HEK293 (cell line): ENCODE data around the gene SMIM38.

ENCODE experiments used
- CTCF ChIA-PET: fragments of 350-600 bp; formaldehyde crosslinking; extraction: SDS; loops from one replicate; lab custom pipeline; 2021; ENCODE audit warnings: antibody characterized with exemption; lab: Yijun Ruan, JAX
- POLR2A ChIA-PET: fragments of 300-600 bp; formaldehyde crosslinking; extraction: SDS; loops from one replicate; lab custom pipeline; 2020; ENCODE audit warnings: antibody characterized with exemption, inconsistent platforms; lab: Yijun Ruan, JAX
- H3K27ac ChIP-seq: fragments of 200-500 bp; sonication (Bioruptor generic); 2 replicates; pipeline ENCODE4 v1.5.1; 2014; ENCODE audit warnings: low read depth, low read length, control low read depth, inconsistent platforms; ENCODE audit errors: extremely low read depth
- H3K36me3 ChIP-seq, 2 experiments: fragments of 200-500 bp in 1 of 2; sonication (Bioruptor generic) in 1 of 2; 1 replicate in 1 of 2; 2 replicates in 1 of 2; pipeline ENCODE4 v1.5.1; 2014 to 2017; ENCODE audit warnings: inconsistent platforms in 2 of 2, low read length in 2 of 2; ENCODE audit not compliant: control insufficient read depth in 2 of 2, insufficient read depth in 1 of 2
- H3K4me1 ChIP-seq: fragments of 200-500 bp; sonication (Bioruptor generic); 2 replicates; pipeline ENCODE4 v1.5.1; 2014; ENCODE audit warnings: mild to moderate bottlenecking, low read length, inconsistent platforms; ENCODE audit not compliant: control insufficient read depth, insufficient read depth
- H3K4me3 ChIP-seq: 2 replicates; pipeline ENCODE4 v1.5.1; 2011; ENCODE audit warnings: low read depth, mild to moderate bottlenecking, control low read depth, low read length, moderate library complexity
- H3K9me3 ChIP-seq: fragments of 200-500 bp; sonication (Bioruptor generic); 2 replicates; pipeline ENCODE4 v1.5.1; 2014; ENCODE audit warnings: low read depth, low read length, inconsistent platforms; ENCODE audit not compliant: control insufficient read depth, insufficient read depth
- AEBP2 ChIP-seq: fragments of 450-650 bp; formaldehyde crosslinking; IDR thresholded peaks from 2 replicates; pipeline ENCODE4 v1.5.1; 2016; ENCODE audit warnings: missing biosample characterization, missing genetic modification characterization, borderline replicate concordance
- INSM2 ChIP-seq: fragments of 450-650 bp; formaldehyde crosslinking; IDR thresholded peaks from 2 replicates; pipeline ENCODE4 v1.5.1; 2016; ENCODE audit warnings: missing biosample characterization, missing genetic modification characterization
- MYNN ChIP-seq: fragments of 450-650 bp; formaldehyde crosslinking; IDR thresholded peaks from 2 replicates; pipeline ENCODE4 v1.5.1; 2016; ENCODE audit warnings: missing biosample characterization, missing genetic modification characterization, borderline replicate concordance
- TSHZ1 ChIP-seq: fragments of 450-650 bp; formaldehyde crosslinking; IDR thresholded peaks from 2 replicates; pipeline ENCODE4 v1.5.1; 2016; ENCODE audit warnings: missing biosample characterization, missing genetic modification characterization, borderline replicate concordance
- ZBTB20 ChIP-seq: fragments of 450-650 bp; formaldehyde crosslinking; IDR thresholded peaks from 2 replicates; pipeline ENCODE4 v1.5.1; 2016; ENCODE audit warnings: missing biosample characterization, missing genetic modification characterization
- ZBTB26 ChIP-seq: fragments of 450-650 bp; formaldehyde crosslinking; optimal IDR thresholded peaks from 2 replicates; pipeline ENCODE3; 2016; ENCODE audit warnings: missing biosample characterization, mild to moderate bottlenecking, missing genetic modification characterization
- ZBTB48 ChIP-seq: fragments of 450-650 bp; formaldehyde crosslinking; IDR thresholded peaks from 2 replicates; pipeline ENCODE4 v1.5.1; 2016; ENCODE audit warnings: missing biosample characterization, missing genetic modification characterization
- ZFHX2 ChIP-seq: fragments of 450-650 bp; formaldehyde crosslinking; conservative IDR thresholded peaks from 2 replicates; pipeline ENCODE4 v1.5.1; 2016; ENCODE audit warnings: missing biosample characterization, missing genetic modification characterization
- ZNF140 ChIP-seq: fragments of 450-650 bp; formaldehyde crosslinking; IDR thresholded peaks from 2 replicates; pipeline ENCODE4 v1.5.1; 2016; ENCODE audit warnings: missing biosample characterization, missing genetic modification characterization
- ZNF157 ChIP-seq: fragments of 450-650 bp; formaldehyde crosslinking; IDR thresholded peaks from 2 replicates; pipeline ENCODE4 v1.5.1; 2016; ENCODE audit warnings: missing biosample characterization, missing genetic modification characterization
- ZNF184 ChIP-seq: fragments of 450-650 bp; IDR thresholded peaks from 2 replicates; pipeline ENCODE4 v1.5.1; 2018; ENCODE audit warnings: missing biosample characterization, mild to moderate bottlenecking, missing genetic modification characterization
- ZNF23 ChIP-seq: fragments of 450-650 bp; formaldehyde crosslinking; IDR thresholded peaks from 2 replicates; pipeline ENCODE4 v1.5.1; 2016; ENCODE audit warnings: missing biosample characterization, missing genetic modification characterization, borderline replicate concordance
- ZNF311 ChIP-seq: fragments of 450-650 bp; formaldehyde crosslinking; IDR thresholded peaks from 2 replicates; pipeline ENCODE4 v1.5.1; 2017; ENCODE audit warnings: missing biosample characterization, missing genetic modification characterization, borderline replicate concordance
- ZNF350 ChIP-seq: fragments of 450-650 bp; formaldehyde crosslinking; IDR thresholded peaks from 2 replicates; pipeline ENCODE4 v1.5.0; 2017; ENCODE audit warnings: missing biosample characterization, mild to moderate bottlenecking, missing genetic modification characterization
- ZNF580 ChIP-seq: fragments of 450-650 bp; formaldehyde crosslinking; IDR thresholded peaks from 2 replicates; pipeline ENCODE4 v1.5.1; 2016; ENCODE audit warnings: missing biosample characterization, missing genetic modification characterization
- ZNF626 ChIP-seq: fragments of 450-650 bp; sonication (Bioruptor Pico); formaldehyde crosslinking; IDR thresholded peaks from 2 replicates; pipeline ENCODE4 v1.5.1; 2018; ENCODE audit warnings: missing biosample characterization, missing genetic modification characterization, inconsistent platforms
- ZNF660 ChIP-seq: fragments of 450-650 bp; IDR thresholded peaks from 2 replicates; pipeline ENCODE4 v1.5.1; 2018; ENCODE audit warnings: missing biosample characterization, mild to moderate bottlenecking, missing genetic modification characterization
- ZNF704 ChIP-seq: fragments of 450-650 bp; formaldehyde crosslinking; IDR thresholded peaks from 2 replicates; pipeline ENCODE4 v1.5.1; 2016; ENCODE audit warnings: missing biosample characterization, missing genetic modification characterization
- ZNF747 ChIP-seq: fragments of 450-650 bp; formaldehyde crosslinking; IDR thresholded peaks from 2 replicates; pipeline ENCODE4 v1.5.1; 2016; ENCODE audit warnings: missing biosample characterization, missing genetic modification characterization
- ZSCAN30 ChIP-seq: fragments of 450-650 bp; IDR thresholded peaks from 2 replicates; pipeline ENCODE4 v1.5.1; 2018; ENCODE audit warnings: missing biosample characterization, mild to moderate bottlenecking, missing genetic modification characterization, moderate library complexity

SMIM38 gene

GRCh38 chr11:69201066-69201365 is 45.3 kb downstream of the SMIM38 start (continued):
- TF ChIP-seq ZBTB26 (tag by site-specific recombination) (no peak), ZNF350 (tag by site-specific recombination) (no peak)

- H3K4me1 ChIP-seq = no peaks in the 10 kb centered on the region
- no peak overlapping the region for H3K4me3 ChIP-seq
- POLR2A ChIA-PET = no interaction called here
- no peak for TF ChIP-seq AEBP2
- no peak for TF ChIP-seq ZFHX2 (tag by site-specific recombination)
- TF ChIP-seq, all 188 proteins: peak for 0
- Histone ChIP-seq H3K36me3 (no peaks in the 10 kb centered on the region), H3K9me3 (no peaks in the 10 kb centered on the region), H3K27ac (no peak overlapping the region)
- CTCF ChIA-PET = no interaction called here
These were observed 46.1 kb downstream of the SMIM38 start for GRCh38 chr11:69201764-69202370.

- Histone ChIP-seq H3K4me3 (no peak overlapping the region), H3K9me3 (no peaks in the 10 kb centered on the region), H3K36me3 (no peaks in the 10 kb centered on the region), H3K4me1 (no peaks in the 10 kb centered on the region), H3K27ac (no peak overlapping the region)
- ChIA-PET POLR2A (no interaction called here), CTCF (interaction anchor here (0.5 to 1.0 kb wide), 2 partner anchors 70 to 468 kb away, joined by 3 read pairs; no protein-coding TSS in a partner anchor)
- no peak for TF ChIP-seq ZNF704 (tag by site-specific recombination)
- no peak for TF ChIP-seq ZBTB20
- no peak for TF ChIP-seq ZNF23 (tag by site-specific recombination)
- no peak for TF ChIP-seq TSHZ1 (tag by site-specific recombination)
- no peak for TF ChIP-seq ZNF626 (tag by site-specific recombination)
- no peak for TF ChIP-seq ZNF660 (tag by site-specific recombination)
- no peak for TF ChIP-seq ZSCAN30
- no peak for TF ChIP-seq INSM2 (tag by site-specific recombination)
- TF ChIP-seq MYNN (tag by site-specific recombination) = no peak
- no peak for TF ChIP-seq ZBTB48
- TF ChIP-seq ZNF157 (tag by site-specific recombination) = no peak
- TF ChIP-seq ZNF580 (tag by site-specific recombination) = no peak
- no peak for TF ChIP-seq ZNF140 (tag by site-specific recombination)
- no peak for TF ChIP-seq ZNF311 (tag by site-specific recombination)
- TF ChIP-seq ZNF747 (tag by site-specific recombination) = no peak
- TF ChIP-seq ZNF184 (tag by site-specific recombination) = no peak
These were observed 46.9 kb downstream of the SMIM38 start for GRCh38 chr11:69202511-69203221.
